Measurements from ENCODE around the gene PRKCQ. TPM values are rescaled to one million over a fixed set of nuclear protein-coding genes. Genes with fewer than 3 reads are reported as not detected.

PRKCQ gene
- polyA plus RNA-seq, 1 donor (not counting 4 experiments of a cell fraction or from before 2014, with no cell fraction given), result 7.5 TPM

DNA sequence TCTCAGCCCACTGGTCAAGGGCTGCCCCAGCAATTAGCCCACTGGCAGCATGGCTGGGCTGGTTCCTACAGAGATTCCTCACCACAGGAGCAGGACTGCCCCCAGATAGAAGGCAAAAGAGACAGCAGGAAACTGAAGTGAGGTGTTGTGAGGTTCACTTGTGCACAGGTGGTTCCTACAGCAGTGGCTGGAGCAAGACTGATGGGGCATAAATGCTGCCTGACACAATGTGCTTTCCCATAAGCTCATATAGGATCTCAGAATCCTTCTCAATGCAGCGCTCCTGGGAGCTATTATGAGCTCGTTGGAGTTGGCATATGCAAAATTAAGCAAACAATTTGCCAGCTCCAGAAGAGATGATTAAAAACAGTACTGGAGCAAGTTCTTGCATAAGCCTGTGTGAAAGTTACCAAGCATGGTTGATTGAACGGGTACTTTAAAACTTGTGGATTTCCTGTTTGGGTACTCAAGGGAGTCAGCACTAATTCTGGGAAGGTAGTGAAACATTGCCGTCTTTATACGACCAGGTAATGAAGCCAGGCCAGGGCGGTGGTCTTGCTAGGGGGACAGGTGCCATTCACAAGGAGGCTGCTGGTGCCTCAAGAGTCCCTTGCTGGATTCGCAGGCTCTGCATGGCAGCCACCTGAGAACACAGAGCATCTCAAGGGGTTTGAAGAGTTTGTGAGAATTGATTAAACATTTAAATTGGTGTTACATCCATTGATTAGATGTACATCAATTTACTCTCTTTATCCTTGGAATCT, 20.3 kb upstream of the PRKCQ start:
- H3K9me3 ChIP-seq (ENCODE audit: control insufficient read depth, low read depth, low read length), result no peaks in the 10 kb centered on the region
- H3K79me2 ChIP-seq (ENCODE audit: control insufficient read depth, insufficient read depth, low read length), result no peaks in the 10 kb centered on the region
- DNase-seq (ENCODE audit: low read depth, low spot score) (no peak), FAIRE-seq (no peak)
- dilution Hi-C loops (cut with MboI; ENCODE audit: extremely low pct_ligation_motif_present, low sequenced_read_pairs), result no loop called here
- no peaks in the 10 kb centered on the region for H3K9me1 ChIP-seq (ENCODE audit: control insufficient read depth, extremely low read depth, insufficient read depth, low read length)
- no peaks in the 10 kb centered on the region for H3K4me1 ChIP-seq (ENCODE audit: control insufficient read depth, extremely low read depth, insufficient read depth, low read length)
- H3K27me3 ChIP-seq (ENCODE audit: control insufficient read depth, extremely low read depth, insufficient read depth, low read length), result no peaks in the 10 kb centered on the region
- no peaks in the 10 kb centered on the region for H4K20me1 ChIP-seq (ENCODE audit: control insufficient read depth, extremely low read depth, insufficient read depth, low read length)
- H3K9ac ChIP-seq (ENCODE audit: control insufficient read depth, extremely low read depth, insufficient read depth, low read length), result no peak overlapping the region
- TF ChIP-seq EZH2 (IDR thresholded peaks at IDR 0.05; ENCODE audit: low read length) (no peak), CTCF (optimal IDR thresholded peaks at IDR 0.05 in 1 of 3, IDR thresholded peaks at IDR 0.05 in 1 of 3, conservative IDR thresholded peaks at IDR 0.05 in 1 of 3; ENCODE audit: extremely low read depth in 1 of 3, insufficient read depth in 2 of 3, low read length in 3 of 3) (no peak)
- no peaks in the 10 kb centered on the region for H3K36me3 ChIP-seq (ENCODE audit: control insufficient read depth in 2 of 2, extremely low read depth in 1 of 2, insufficient read depth in 2 of 2, low read length in 2 of 2)
- no peak overlapping the region for H3K27ac ChIP-seq (ENCODE audit: control insufficient read depth, insufficient read depth, low read length)
- H2AFZ ChIP-seq (ENCODE audit: control insufficient read depth, low read length), result no peak overlapping the region
- no peak overlapping the region for H3K4me2 ChIP-seq (ENCODE audit: control insufficient read depth, extremely low read depth, insufficient read depth, low read depth, low read length)
- H3K4me3 ChIP-seq (ENCODE audit: control insufficient read depth in 2 of 3, extremely low read depth in 1 of 3, insufficient read depth in 2 of 3, low read depth in 1 of 3, low read length in 3 of 3), result no peak overlapping the region

- DNase-seq (ENCODE audit: low read depth, low spot score) (no peak), FAIRE-seq (no peak)
- Histone ChIP-seq H2AFZ (ENCODE audit: control insufficient read depth, low read length) (no peak overlapping the region), H3K79me2 (ENCODE audit: control insufficient read depth, insufficient read depth, low read length) (no peaks in the 10 kb centered on the region), H3K27me3 (ENCODE audit: control insufficient read depth, extremely low read depth, insufficient read depth, low read length) (no peaks in the 10 kb centered on the region), H3K4me3 (ENCODE audit: control insufficient read depth in 2 of 3, extremely low read depth in 1 of 3, insufficient read depth in 2 of 3, low read depth in 1 of 3, low read length in 3 of 3) (no peak overlapping the region), H3K4me2 (ENCODE audit: control insufficient read depth, extremely low read depth, insufficient read depth, low read depth, low read length) (no peak overlapping the region), H3K9ac (ENCODE audit: control insufficient read depth, extremely low read depth, insufficient read depth, low read length) (no peak overlapping the region), H3K36me3 (ENCODE audit: control insufficient read depth in 2 of 2, extremely low read depth in 1 of 2, insufficient read depth in 2 of 2, low read length in 2 of 2) (no peaks in the 10 kb centered on the region), H3K9me3 (ENCODE audit: control insufficient read depth, low read depth, low read length) (no peaks in the 10 kb centered on the region), H4K20me1 (ENCODE audit: control insufficient read depth, extremely low read depth, insufficient read depth, low read length) (no peaks in the 10 kb centered on the region), H3K4me1 (ENCODE audit: control insufficient read depth, extremely low read depth, insufficient read depth, low read length) (peaks cover 6% of the 10 kb centered on the region), H3K9me1 (ENCODE audit: control insufficient read depth, extremely low read depth, insufficient read depth, low read length) (no peaks in the 10 kb centered on the region), H3K27ac (ENCODE audit: control insufficient read depth, insufficient read depth, low read length) (no peak overlapping the region)
- TF ChIP-seq CTCF (optimal IDR thresholded peaks at IDR 0.05 in 1 of 3, IDR thresholded peaks at IDR 0.05 in 1 of 3, conservative IDR thresholded peaks at IDR 0.05 in 1 of 3; ENCODE audit: extremely low read depth in 1 of 3, insufficient read depth in 2 of 3, low read length in 3 of 3) (no peak), EZH2 (IDR thresholded peaks at IDR 0.05; ENCODE audit: low read length) (no peak)
- dilution Hi-C loops (cut with MboI; ENCODE audit: extremely low pct_ligation_motif_present, low sequenced_read_pairs), result no loop called here
Observed at GRCh38 chr10:6598679-6599078, 18.6 kb upstream of the PRKCQ start.

Data from keratinocyte (primary cell).